GM23248 (cell line): ENCODE measurements around the gene MUC13. TPM values are rescaled to one million over a fixed set of nuclear protein-coding genes. Genes with fewer than 3 reads are reported as not detected.

Experiments used
- DNase-seq: peaks from one replicate; pipeline ENCODE4 v3.0.0-alpha.2; 2015
- H2AFZ ChIP-seq: fragments of 200-600 bp; sonication (generic); 2 replicates; pipeline ENCODE4 v1.6.1; 2016; ENCODE audit warnings: antibody characterized with exemption
- H3F3A ChIP-seq: fragments of 200-600 bp; sonication (generic); 2 replicates; pipeline ENCODE4 v1.6.1; 2016; ENCODE audit warnings: mild to moderate bottlenecking, antibody characterized with exemption, mixed run types; ENCODE audit not compliant: insufficient read depth
- H3K27ac ChIP-seq: fragments of 200-600 bp; sonication (generic); 2 replicates; pipeline ENCODE4 v1.5.1; 2016; ENCODE audit warnings: mild to moderate bottlenecking
- H3K27me3 ChIP-seq: fragments of 200-600 bp; sonication (generic); replicated peaks from 2 replicates; pipeline ENCODE4 v1.6.1; 2016; ENCODE audit warnings: mild to moderate bottlenecking; ENCODE audit not compliant: insufficient read depth
- H3K36me3 ChIP-seq: fragments of 200-600 bp; sonication (generic); 2 replicates; pipeline ENCODE4 v1.6.1; 2016; ENCODE audit warnings: low read depth, mild to moderate bottlenecking
- H3K4me1 ChIP-seq: fragments of 200-600 bp; sonication (generic); 2 replicates; pipeline ENCODE4 v1.6.1; 2016; ENCODE audit warnings: mild to moderate bottlenecking; ENCODE audit not compliant: insufficient read depth
- H3K4me2 ChIP-seq: fragments of 200-600 bp; sonication (generic); one replicate; pipeline ENCODE4 v1.6.1; 2016; ENCODE audit warnings: mild to moderate bottlenecking; ENCODE audit not compliant: unreplicated experiment
- H3K4me3 ChIP-seq: fragments of 200-600 bp; sonication (generic); 2 replicates; pipeline ENCODE4 v1.5.1; 2016; ENCODE audit warnings: mild to moderate bottlenecking
- H3K79me2 ChIP-seq: fragments of 200-600 bp; sonication (generic); 2 replicates; pipeline ENCODE4 v1.6.1; 2016; ENCODE audit warnings: mild to moderate bottlenecking; ENCODE audit not compliant: insufficient read depth
- H3K9ac ChIP-seq: fragments of 200-600 bp; sonication (generic); 2 replicates; pipeline ENCODE4 v1.6.1; 2016; ENCODE audit warnings: mild to moderate bottlenecking
- H3K9me2 ChIP-seq: fragments of 200-600 bp; sonication (generic); 2 replicates; pipeline ENCODE4 v1.6.1; 2016; ENCODE audit warnings: mixed run types, mild to moderate bottlenecking, moderate library complexity; ENCODE audit not compliant: insufficient read depth
- H3K9me3 ChIP-seq: fragments of 200-600 bp; sonication (generic); one replicate; pipeline ENCODE4 v1.6.1; 2017; ENCODE audit warnings: low read depth
- H4K20me1 ChIP-seq: fragments of 200-600 bp; sonication (generic); 2 replicates; pipeline ENCODE4 v1.6.0; 2016; ENCODE audit not compliant: insufficient read depth
- EZH2 ChIP-seq: fragments of 200-600 bp; sonication (generic); IDR thresholded peaks from 2 replicates; pipeline ENCODE4 v1.6.1; 2018; ENCODE audit warnings: antibody characterized with exemption, mild to moderate bottlenecking; ENCODE audit not compliant: insufficient read depth, poor library complexity, severe bottlenecking
- EZH2phosphoT487 ChIP-seq: fragments of 200-600 bp; sonication (generic); IDR thresholded peaks from 2 replicates; pipeline ENCODE4 v1.6.1; 2018; ENCODE audit warnings: antibody characterized with exemption, moderate library complexity, mild to moderate bottlenecking, low read depth; ENCODE audit not compliant: insufficient read depth
- WGBS, 2 experiments: methylation state at CpG; one replicate each; pipeline ENCODE4 v1.1.6; 2015 to 2017; ENCODE audit warnings: low lambda C conversion rate in 2 of 2, low coverage in 1 of 2; ENCODE audit errors: missing lambda C conversion rate in 2 of 2; 5-methylcytosine and 5-hydroxymethylcytosine counted together
- in situ Hi-C: fragments of 300-500 bp; cut with MboI; formaldehyde crosslinking; loops from 2 replicates; pipeline ENCODE4 v1.15.0; 2020
- polyA plus RNA-seq: library from polyadenylated mRNA; unstranded; fragments of >200 nt; fragmentation: Nextera tagmentation; extraction: Ambion mirVana; gene quantifications from 2 replicates; pipeline ENCODE4 v1.2.1, GENCODE V29; 2016
- total RNA-seq: library from RNA; depleted of rRNA; stranded (reverse); fragments of >200 nt; shearing (Covaris generic); gene quantifications from 2 replicates; pipeline ENCODE4 v1.2.3, GENCODE V29; 2014

Gene MUC13
- total and polyA plus RNA-seq, 2 experiments from 2014 or later: 0.18 to 0.32 TPM

GRCh38 chr3:124861041-124861440 is 73.5 kb downstream of the MUC13 start:
- H3K79me2 ChIP-seq: peaks cover 70% of the 10 kb centered on the region
- peak overlapping the region; percentile 36; the same call in 1 of the 2 replicates for H3K4me3 ChIP-seq
- no peaks in the 10 kb centered on the region for H3K9me3 ChIP-seq
- 0 out of 2 replicates have a peak, but pooled peaks cover 3% of the 10 kb centered on the region for H3K36me3 ChIP-seq
- no peaks in the 10 kb centered on the region for H3K9me2 ChIP-seq
- peak; percentile 47 for DNase-seq
- in situ Hi-C loops: no loop called here
- peaks cover 52% of the 10 kb centered on the region for H3K4me1 ChIP-seq
- H3K9ac ChIP-seq: peak overlapping the region; percentile 40; the same call in 1 of the 2 replicates
- H3F3A ChIP-seq: peaks cover 58% of the 10 kb centered on the region
- peak overlapping the region; percentile 90 for H3K27ac ChIP-seq
- no peak overlapping the region for H2AFZ ChIP-seq
- H3K27me3 ChIP-seq: no peaks in the 10 kb centered on the region
- TF ChIP-seq EZH2 (no peak), EZH2phosphoT487 (no peak)
- H4K20me1 ChIP-seq: no peaks in the 10 kb centered on the region
- WGBS, 2 experiments: 6% methylated on average over 9 of the region's 9 CpGs
- H3K4me2 ChIP-seq: peak overlapping the region; percentile 70

- Histone ChIP-seq H3K4me1 (peaks cover 53% of the 10 kb centered on the region), H3K36me3 (0 out of 2 replicates have a peak, but pooled peaks cover 7% of the 10 kb centered on the region), H3K9me3 (no peaks in the 10 kb centered on the region), H3F3A (peaks cover 63% of the 10 kb centered on the region), H4K20me1 (no peaks in the 10 kb centered on the region), H3K9me2 (no peaks in the 10 kb centered on the region), H2AFZ (no peak overlapping the region), H3K27ac (peak overlapping the region; percentile 90), H3K79me2 (peaks cover 70% of the 10 kb centered on the region), H3K9ac (peak overlapping the region; percentile 43), H3K4me2 (peak overlapping the region; percentile 70), H3K27me3 (no peaks in the 10 kb centered on the region), H3K4me3 (peak overlapping the region; percentile 36; the same call in 1 of the 2 replicates)
- no peak for TF ChIP-seq EZH2phosphoT487
- no peak for TF ChIP-seq EZH2
- peak; percentile 97 for DNase-seq
- in situ Hi-C loops: no loop called here
- 0% methylated on average over 1 of the region's 1 CpG for WGBS, 2 experiments
These were observed 74.0 kb downstream of the MUC13 start for GRCh38 chr3:124860599-124860998.

GRCh38 chr3:124859025-124859424 is 75.5 kb downstream of the MUC13 start:
- H3K4me2 ChIP-seq: peak overlapping the region; percentile 26
- in situ Hi-C loops: no loop called here
- H3K4me3 ChIP-seq: no peak overlapping the region

GRCh38 chr3:124858275-124858674 is 76.3 kb downstream of the MUC13 start:
- peak overlapping the region; percentile 59 for H3K9ac ChIP-seq
- TF ChIP-seq EZH2 (no peak), EZH2phosphoT487 (no peak)
- peak overlapping the region; percentile 26 for H3K4me2 ChIP-seq
- no peaks in the 10 kb centered on the region for H3K9me2 ChIP-seq
- peaks cover 65% of the 10 kb centered on the region for H3K4me1 ChIP-seq
- H4K20me1 ChIP-seq: no peaks in the 10 kb centered on the region
- H2AFZ ChIP-seq: no peak overlapping the region
- H3K36me3 ChIP-seq: peaks cover 20% of the 10 kb centered on the region
- H3K79me2 ChIP-seq: peaks cover 70% of the 10 kb centered on the region
- no peaks in the 10 kb centered on the region for H3K9me3 ChIP-seq
- 0 to 7% methylated on average over 1 of the region's 1 CpG for WGBS, 2 experiments
- in situ Hi-C loops: no loop called here
- H3K27me3 ChIP-seq: no peaks in the 10 kb centered on the region
- H3K4me3 ChIP-seq: no peak overlapping the region; the same call in 1 of the 2 replicates
- H3K27ac ChIP-seq: peak overlapping the region; percentile 90
- H3F3A ChIP-seq: peaks cover 84% of the 10 kb centered on the region
- peak; percentile 82 for DNase-seq

More at GRCh38 chr3:124859025-124859424, 75.5 kb downstream of the MUC13 start:
- WGBS, 2 experiments: 17 to 20% methylated on average over 7 of the region's 7 CpGs
- Histone ChIP-seq H3K9me3 (no peaks in the 10 kb centered on the region), H3K27ac (peak overlapping the region; percentile 90), H3K79me2 (peaks cover 70% of the 10 kb centered on the region), H3K27me3 (no peaks in the 10 kb centered on the region), H4K20me1 (no peaks in the 10 kb centered on the region), H3K36me3 (peaks cover 18% of the 10 kb centered on the region), H3K9ac (peak overlapping the region; percentile 59), H3F3A (peaks cover 76% of the 10 kb centered on the region), H3K9me2 (no peaks in the 10 kb centered on the region), H2AFZ (no peak overlapping the region), H3K4me1 (peaks cover 58% of the 10 kb centered on the region)
- no peak for TF ChIP-seq EZH2phosphoT487
- TF ChIP-seq EZH2: no peak
- DNase-seq: peak; percentile 94
